8988T (cell line): ENCODE data around the gene PTPN11.
"Not testable (repeated sequence)": the region's sequence is repeated elsewhere in the genome, so short reads cannot be mapped to it uniquely, and the experiment has no call there.

ENCODE experiments used
- DNase-seq: peaks from one replicate; pipeline ENCODE4 v3.0.0; 2011

PTPN11 gene

GRCh38 chr12:112409906-112410244 is 8.9 kb upstream of the PTPN11 start:
- DNase-seq, result no peak

- DNase-seq, result no peak
Observed at GRCh38 chr12:112413855-112414625, 4.7 kb upstream of the PTPN11 start.

- DNase-seq, result not testable (repeated sequence)
Observed at GRCh38 chr12:112415457-112415856, 3.3 kb upstream of the PTPN11 start.

GRCh38 chr12:112418273-112418607 is 507 bp upstream of the PTPN11 start:
- no peak for DNase-seq

- DNase-seq, result peak; percentile 44
Observed at GRCh38 chr12:112419297-112420133, 768 bp downstream of the PTPN11 start.

- no peak for DNase-seq
Observed at GRCh38 chr12:112420740-112421139, 2.0 kb downstream of the PTPN11 start.

- DNase-seq, result no peak
Observed at GRCh38 chr12:112421363-112421762, 2.6 kb downstream of the PTPN11 start.

GRCh38 chr12:112422531-112422930 is 3.8 kb downstream of the PTPN11 start:
- no peak for DNase-seq

- DNase-seq, result no peak
Observed at GRCh38 chr12:112424126-112424525, 5.4 kb downstream of the PTPN11 start.

- DNase-seq, result no peak
Observed at GRCh38 chr12:112425582-112426382, 7.0 kb downstream of the PTPN11 start.

GRCh38 chr12:112427760-112428159 is 9.0 kb downstream of the PTPN11 start:
- no peak for DNase-seq

- DNase-seq, result no peak
Observed at GRCh38 chr12:112430929-112431328, 12.2 kb downstream of the PTPN11 start.

GRCh38 chr12:112431965-112432364 is 13.2 kb downstream of the PTPN11 start:
- no peak for DNase-seq

- DNase-seq, result no peak
Observed at GRCh38 chr12:112433551-112433950, 14.8 kb downstream of the PTPN11 start.

GRCh38 chr12:112438645-112439044 is 19.9 kb downstream of the PTPN11 start:
- DNase-seq, result not testable (repeated sequence)

- DNase-seq, result no peak
Observed at GRCh38 chr12:112439769-112440168, 21.0 kb downstream of the PTPN11 start.

GRCh38 chr12:112440653-112441052 is 21.9 kb downstream of the PTPN11 start:
- not testable (repeated sequence) for DNase-seq

- no peak for DNase-seq
Observed at GRCh38 chr12:112443916-112444315, 25.2 kb downstream of the PTPN11 start.

- DNase-seq, result no peak
Observed at GRCh38 chr12:112446008-112446725, 27.4 kb downstream of the PTPN11 start.

- no peak for DNase-seq
Observed at GRCh38 chr12:112447106-112447505, 28.4 kb downstream of the PTPN11 start.

GRCh38 chr12:112448165-112448564 is 29.4 kb downstream of the PTPN11 start:
- not testable (repeated sequence) for DNase-seq

- DNase-seq, result no peak
Observed at GRCh38 chr12:112450725-112451124, 32.0 kb downstream of the PTPN11 start.

- DNase-seq, result no peak
Observed at GRCh38 chr12:112456029-112456428, 37.3 kb downstream of the PTPN11 start.
